ENCODE measurements around the gene CDH4.

DNA sequence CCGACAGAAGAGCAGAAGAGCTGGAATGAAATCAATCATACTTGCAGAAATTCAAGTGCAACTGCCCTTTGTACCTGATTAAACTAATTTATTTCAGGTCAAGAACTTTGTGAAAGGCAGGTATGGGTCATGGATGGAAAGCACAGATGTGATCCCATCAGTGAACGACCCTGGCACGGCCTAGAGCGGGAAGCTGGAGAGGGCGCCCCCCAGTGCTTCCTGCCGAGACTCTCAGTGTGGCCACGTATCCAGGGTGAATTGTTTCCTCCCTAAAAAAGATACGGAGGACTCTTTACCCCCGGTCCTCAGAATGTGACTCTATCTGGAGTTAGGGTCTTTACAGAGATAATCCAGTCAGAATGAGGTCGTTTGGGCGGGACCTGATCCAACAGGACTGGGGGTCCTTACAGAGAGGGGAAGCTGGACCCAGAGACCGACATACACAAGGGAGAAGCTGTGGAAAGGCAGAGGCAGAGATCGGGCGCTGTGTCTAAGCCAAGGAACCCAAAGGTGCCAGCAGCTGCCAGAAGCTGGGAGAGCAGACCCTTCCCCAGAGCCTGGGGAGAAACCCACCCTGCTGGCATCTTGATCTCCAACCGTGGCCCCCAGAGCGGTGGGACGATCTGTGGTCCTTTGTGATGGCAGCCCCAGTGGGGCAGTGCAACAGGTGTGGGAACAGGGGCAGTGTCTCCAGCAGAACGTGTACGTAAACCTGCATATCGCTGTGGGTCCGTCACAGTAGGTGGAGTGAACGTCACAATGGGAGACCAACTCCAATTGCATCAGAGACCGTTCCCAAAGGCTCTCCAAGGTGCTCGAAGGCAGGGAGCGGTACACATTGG is 721.7 kb downstream of the CDH4 start:
- TF ChIP-seq, protein P1, sequence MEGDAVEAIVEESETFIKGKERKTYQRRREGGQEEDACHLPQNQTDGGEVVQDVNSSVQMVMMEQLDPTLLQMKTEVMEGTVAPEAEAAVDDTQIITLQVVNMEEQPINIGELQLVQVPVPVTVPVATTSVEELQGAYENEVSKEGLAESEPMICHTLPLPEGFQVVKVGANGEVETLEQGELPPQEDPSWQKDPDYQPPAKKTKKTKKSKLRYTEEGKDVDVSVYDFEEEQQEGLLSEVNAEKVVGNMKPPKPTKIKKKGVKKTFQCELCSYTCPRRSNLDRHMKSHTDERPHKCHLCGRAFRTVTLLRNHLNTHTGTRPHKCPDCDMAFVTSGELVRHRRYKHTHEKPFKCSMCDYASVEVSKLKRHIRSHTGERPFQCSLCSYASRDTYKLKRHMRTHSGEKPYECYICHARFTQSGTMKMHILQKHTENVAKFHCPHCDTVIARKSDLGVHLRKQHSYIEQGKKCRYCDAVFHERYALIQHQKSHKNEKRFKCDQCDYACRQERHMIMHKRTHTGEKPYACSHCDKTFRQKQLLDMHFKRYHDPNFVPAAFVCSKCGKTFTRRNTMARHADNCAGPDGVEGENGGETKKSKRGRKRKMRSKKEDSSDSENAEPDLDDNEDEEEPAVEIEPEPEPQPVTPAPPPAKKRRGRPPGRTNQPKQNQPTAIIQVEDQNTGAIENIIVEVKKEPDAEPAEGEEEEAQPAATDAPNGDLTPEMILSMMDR (IDR thresholded peaks at IDR 0.05) = no peak
- TF ChIP-seq POLR2A (IDR thresholded peaks at IDR 0.05) = no peak
